Neural progenitor cell (in vitro differentiated cells): Measurements from ENCODE around the gene SUN5. TPM values are rescaled to one million over a fixed set of nuclear protein-coding genes. Genes with fewer than 3 reads are reported as not detected.

Source experiments
- DNase-seq: peaks from one replicate; pipeline ENCODE4 v3.0.0-alpha.2; 2016; ENCODE audit warnings: low spot score
- H2AFZ ChIP-seq: fragments of 200-600 bp; sonication (generic); replicated peaks from 2 replicates; pipeline ENCODE4 v1.6.1; 2016; ENCODE audit warnings: antibody characterized with exemption
- H3F3A ChIP-seq: fragments of 200-600 bp; sonication (generic); 2 replicates; pipeline ENCODE4 v1.6.1; 2016; ENCODE audit warnings: antibody characterized with exemption, low read depth
- H3K27ac ChIP-seq: fragments of 200-600 bp; sonication (generic); 2 replicates; pipeline ENCODE4 v1.5.1; 2016; ENCODE audit warnings: mild to moderate bottlenecking
- H3K27me3 ChIP-seq: fragments of 200-600 bp; sonication (generic); 2 replicates; pipeline ENCODE4 v1.6.1; 2016; ENCODE audit warnings: mild to moderate bottlenecking, moderate library complexity
- H3K36me3 ChIP-seq: fragments of 200-600 bp; sonication (generic); 2 replicates; pipeline ENCODE4 v1.5.1; 2016
- H3K4me1 ChIP-seq: fragments of 200-600 bp; sonication (generic); 2 replicates; pipeline ENCODE4 v1.6.1; 2016; ENCODE audit warnings: mixed run types
- H3K4me2 ChIP-seq: fragments of 200-600 bp; sonication (generic); 2 replicates; pipeline ENCODE4 v1.6.1; 2016
- H3K4me3 ChIP-seq: fragments of 200-600 bp; sonication (generic); 2 replicates; pipeline ENCODE4 v1.5.1; 2016
- H3K79me2 ChIP-seq: fragments of 200-600 bp; sonication (generic); 2 replicates; pipeline ENCODE4 v1.6.1; 2016; ENCODE audit warnings: low read depth
- H3K9ac ChIP-seq: fragments of 200-600 bp; sonication (generic); 2 replicates; pipeline ENCODE4 v1.6.1; 2016
- H3K9me3 ChIP-seq: fragments of 200-600 bp; sonication (generic); 2 replicates; pipeline ENCODE4 v1.5.1; 2016; ENCODE audit warnings: low read depth
- H4K20me1 ChIP-seq: fragments of 200-600 bp; sonication (generic); 2 replicates; pipeline ENCODE4 v1.6.1; 2016; ENCODE audit warnings: low read depth
- H3K27ac Mint-ChIP-seq: 3 replicates; pipeline ENCODE4 v1.8.0; 2021; ENCODE audit warnings: mixed read lengths
- H3K27me3 Mint-ChIP-seq: 2 replicates; pipeline ENCODE4 v1.8.0; 2022; ENCODE audit warnings: low read depth, mild to moderate bottlenecking, inconsistent platforms, moderate library complexity, mixed read lengths; ENCODE audit not compliant: insufficient read depth
- H3K36me3 Mint-ChIP-seq: 3 replicates; pipeline ENCODE4 v1.8.0; 2021; ENCODE audit warnings: mixed read lengths
- H3K4me1 Mint-ChIP-seq: 3 replicates; pipeline ENCODE4 v1.8.0; 2021; ENCODE audit warnings: mixed read lengths
- H3K4me3 Mint-ChIP-seq: 3 replicates; pipeline ENCODE4 v1.8.0; 2021; ENCODE audit warnings: mild to moderate bottlenecking, moderate library complexity, mixed read lengths
- H3K9me3 Mint-ChIP-seq: 3 replicates; pipeline ENCODE4 v1.8.0; 2020; ENCODE audit warnings: mixed read lengths
- EZH2 ChIP-seq: fragments of 200-600 bp; sonication (generic); IDR thresholded peaks from 2 replicates; pipeline ENCODE4 v1.6.1; 2017; ENCODE audit warnings: antibody characterized with exemption, mild to moderate bottlenecking, moderate library complexity
- EZH2phosphoT487 ChIP-seq: fragments of 200-600 bp; sonication (generic); IDR thresholded peaks from 2 replicates; pipeline ENCODE4 v1.6.1; 2017; ENCODE audit warnings: antibody characterized with exemption
- total RNA-seq: library from RNA; depleted of rRNA; stranded (reverse); fragments of >200 nt; gene quantifications from 2 replicates; pipeline ENCODE4 v1.2.3, GENCODE V29; 2015; ENCODE audit warnings: low replicate concordance
- TF ChIP-seq, protein P1 (sequence below): fragments of 200-600 bp; sonication (generic); IDR thresholded peaks from 2 replicates; pipeline ENCODE4 v1.5.1; 2017; ENCODE audit warnings: antibody characterized with exemption, mild to moderate bottlenecking

The SUN5 gene
- total RNA-seq, 1 donor from 2014 or later = not detected

DNA sequence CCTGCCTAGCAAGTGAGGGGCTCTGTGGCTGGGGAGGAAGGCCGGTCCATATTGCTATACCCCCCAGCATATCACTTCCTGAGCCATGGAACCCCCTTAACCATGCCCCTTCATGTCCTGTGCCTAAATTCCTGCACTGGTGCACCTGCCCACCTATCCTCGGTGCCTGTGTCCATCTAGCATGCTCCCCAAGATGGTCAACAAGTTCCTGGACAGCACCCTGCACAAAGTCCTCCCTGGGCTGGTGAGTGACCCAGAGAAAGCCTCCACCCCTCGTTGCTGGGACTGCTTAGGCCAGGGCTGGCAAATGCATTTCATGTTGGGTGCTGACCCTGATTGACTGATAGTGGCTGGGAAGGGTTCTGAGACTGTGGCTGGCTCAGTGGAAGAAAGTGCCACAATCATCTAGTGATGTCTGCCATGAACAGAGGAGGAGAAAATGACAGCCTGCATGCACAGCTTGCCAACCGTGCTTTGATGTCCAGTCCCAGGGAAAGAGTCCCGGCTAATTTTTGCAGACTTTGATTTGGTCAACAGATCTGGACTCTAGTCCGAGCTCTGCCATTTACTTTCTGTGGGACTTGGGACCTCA, 30.8 kb upstream of the SUN5 start:
- H3K36me3 ChIP-seq = no peaks in the 10 kb centered on the region
- peaks cover 12% of the 10 kb centered on the region for H3K27me3 Mint-ChIP-seq
- no peak overlapping the region for H3K27ac Mint-ChIP-seq
- no peaks in the 10 kb centered on the region for H3K9me3 Mint-ChIP-seq
- H3F3A ChIP-seq = no peaks in the 10 kb centered on the region
- H3K9me3 ChIP-seq = no peaks in the 10 kb centered on the region
- TF ChIP-seq EZH2phosphoT487 (no peak), EZH2 (no peak)
- TF ChIP-seq, protein P1, sequence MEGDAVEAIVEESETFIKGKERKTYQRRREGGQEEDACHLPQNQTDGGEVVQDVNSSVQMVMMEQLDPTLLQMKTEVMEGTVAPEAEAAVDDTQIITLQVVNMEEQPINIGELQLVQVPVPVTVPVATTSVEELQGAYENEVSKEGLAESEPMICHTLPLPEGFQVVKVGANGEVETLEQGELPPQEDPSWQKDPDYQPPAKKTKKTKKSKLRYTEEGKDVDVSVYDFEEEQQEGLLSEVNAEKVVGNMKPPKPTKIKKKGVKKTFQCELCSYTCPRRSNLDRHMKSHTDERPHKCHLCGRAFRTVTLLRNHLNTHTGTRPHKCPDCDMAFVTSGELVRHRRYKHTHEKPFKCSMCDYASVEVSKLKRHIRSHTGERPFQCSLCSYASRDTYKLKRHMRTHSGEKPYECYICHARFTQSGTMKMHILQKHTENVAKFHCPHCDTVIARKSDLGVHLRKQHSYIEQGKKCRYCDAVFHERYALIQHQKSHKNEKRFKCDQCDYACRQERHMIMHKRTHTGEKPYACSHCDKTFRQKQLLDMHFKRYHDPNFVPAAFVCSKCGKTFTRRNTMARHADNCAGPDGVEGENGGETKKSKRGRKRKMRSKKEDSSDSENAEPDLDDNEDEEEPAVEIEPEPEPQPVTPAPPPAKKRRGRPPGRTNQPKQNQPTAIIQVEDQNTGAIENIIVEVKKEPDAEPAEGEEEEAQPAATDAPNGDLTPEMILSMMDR = no peak
- no peaks in the 10 kb centered on the region for H4K20me1 ChIP-seq
- H2AFZ ChIP-seq = no peak overlapping the region
- no peak overlapping the region for H3K4me3 ChIP-seq
- H3K36me3 Mint-ChIP-seq = no peaks in the 10 kb centered on the region
- no peak overlapping the region for H3K4me3 Mint-ChIP-seq
- no peak overlapping the region for H3K9ac ChIP-seq
- no peak overlapping the region for H3K27ac ChIP-seq
- H3K4me1 ChIP-seq = no peaks in the 10 kb centered on the region
- no peak overlapping the region for H3K4me2 ChIP-seq
- H3K79me2 ChIP-seq = no peaks in the 10 kb centered on the region
- H3K4me1 Mint-ChIP-seq = no peaks in the 10 kb centered on the region
- peaks cover 26% of the 10 kb centered on the region for H3K27me3 ChIP-seq
- no peak for DNase-seq

DNA sequence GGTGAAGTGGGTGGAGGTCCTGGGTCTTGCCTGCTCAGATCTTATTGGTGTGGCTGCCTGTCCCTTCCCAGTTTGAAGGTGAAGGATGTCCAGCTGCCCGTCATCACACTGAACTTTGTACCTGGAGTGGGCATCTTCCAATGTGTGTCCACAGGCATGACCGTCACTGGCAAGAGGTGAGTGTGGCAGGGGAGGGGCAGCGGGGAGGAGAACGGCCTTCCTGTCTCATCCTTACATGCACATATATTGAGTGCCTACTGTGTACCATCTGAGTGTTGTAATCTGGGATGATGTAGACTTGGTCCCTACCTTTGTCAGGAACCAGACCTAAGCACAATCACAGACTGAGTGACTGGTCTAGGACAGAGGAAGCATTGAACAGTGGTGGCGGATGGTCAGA, 29.9 kb upstream of the SUN5 start:
- Histone ChIP-seq H2AFZ (no peak overlapping the region), H3K4me1 (no peaks in the 10 kb centered on the region), H4K20me1 (no peaks in the 10 kb centered on the region), H3F3A (no peaks in the 10 kb centered on the region), H3K27ac (no peak overlapping the region), H3K9ac (no peak overlapping the region), H3K27me3 (peaks cover 21% of the 10 kb centered on the region), H3K79me2 (no peaks in the 10 kb centered on the region), H3K36me3 (no peaks in the 10 kb centered on the region), H3K4me2 (no peak overlapping the region), H3K4me3 (no peak overlapping the region), H3K9me3 (no peaks in the 10 kb centered on the region)
- no peaks in the 10 kb centered on the region for H3K9me3 Mint-ChIP-seq
- H3K4me3 Mint-ChIP-seq = no peak overlapping the region
- peaks cover 10% of the 10 kb centered on the region for H3K27me3 Mint-ChIP-seq
- no peaks in the 10 kb centered on the region for H3K4me1 Mint-ChIP-seq
- H3K36me3 Mint-ChIP-seq = no peaks in the 10 kb centered on the region
- H3K27ac Mint-ChIP-seq = no peak overlapping the region
- DNase-seq = no peak
- TF ChIP-seq EZH2 (no peak), EZH2phosphoT487 (no peak)
- TF ChIP-seq, protein P1 = no peak

DNA sequence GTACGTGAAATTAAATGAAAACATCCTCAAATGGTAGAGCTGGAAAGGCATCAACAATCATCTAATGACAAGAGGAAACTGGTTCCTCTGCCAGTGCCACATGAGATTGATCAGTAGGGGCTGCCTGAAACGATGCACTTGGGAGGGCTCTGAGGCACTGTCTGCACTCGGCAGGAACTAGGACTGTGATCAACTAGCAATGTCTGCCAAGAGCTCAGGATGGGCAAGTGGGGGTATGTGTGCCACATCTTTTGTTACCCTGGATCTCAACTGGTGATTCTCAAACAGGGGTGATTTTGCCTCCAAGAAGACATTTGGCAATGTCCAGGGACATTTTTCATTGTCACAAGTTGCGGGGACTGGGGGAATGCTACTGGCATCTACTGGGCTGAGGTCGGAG, 29.1 kb upstream of the SUN5 start:
- Histone ChIP-seq H3K79me2 (no peaks in the 10 kb centered on the region), H3K4me1 (no peaks in the 10 kb centered on the region), H3K27me3 (peaks cover 13% of the 10 kb centered on the region), H3K36me3 (no peaks in the 10 kb centered on the region), H2AFZ (no peak overlapping the region), H3K4me2 (no peak overlapping the region), H3K9me3 (no peaks in the 10 kb centered on the region), H3K4me3 (no peak overlapping the region), H3F3A (no peaks in the 10 kb centered on the region), H4K20me1 (no peaks in the 10 kb centered on the region), H3K27ac (no peak overlapping the region), H3K9ac (no peak overlapping the region)
- Mint-ChIP-seq H3K36me3 (no peaks in the 10 kb centered on the region), H3K4me3 (no peak overlapping the region), H3K27ac (no peak overlapping the region), H3K27me3 (peaks cover 11% of the 10 kb centered on the region), H3K4me1 (no peaks in the 10 kb centered on the region), H3K9me3 (no peaks in the 10 kb centered on the region)
- no peak for TF ChIP-seq EZH2phosphoT487
- no peak for TF ChIP-seq EZH2
- TF ChIP-seq, protein P1 = no peak
- DNase-seq = no peak
